Measurements from ENCODE around the gene TEX19. TPM values are rescaled to one million over a fixed set of nuclear protein-coding genes. Genes with fewer than 3 reads are reported as not detected.

TEX19 gene
- total and polyA plus RNA-seq, 12 donors: not detected

GRCh38 chr17:82383411-82383810, 24.4 kb downstream of the TEX19 start:
- DNase-seq (no peak), ATAC-seq (no peak)
- Histone ChIP-seq H3K27me3 (peaks cover 0 to 57% (median 30%) of the 10 kb centered on the region in 7 donors), H3K27ac (no peak overlapping the region), H3K36me3 (no peaks in the 10 kb centered on the region), H3K9me3 (no peaks in the 10 kb centered on the region), H3K4me1 (peaks cover 2 to 37% (median 13%) of the 10 kb centered on the region in 9 donors), H3K4me3 (no peak overlapping the region)
- 64 to 66% methylated on average over 18 of the region's 18 CpGs for WGBS, 2 donors
- intact Hi-C loops (cut with DNase I): no loop called here
- TF ChIP-seq CTCF (IDR thresholded peaks at IDR 0.05): no peak

GRCh38 chr17:82384051-82384729, 25.1 kb downstream of the TEX19 start:
- Histone ChIP-seq H3K9me3 (no peaks in the 10 kb centered on the region), H3K27me3 (peaks cover 0 to 49% (median 24%) of the 10 kb centered on the region in 7 donors), H3K27ac (peak overlapping the region in 1 of 10 donors; percentile 73), H3K4me1 (peaks cover 2 to 37% (median 13%) of the 10 kb centered on the region in 9 donors), H3K4me3 (no peak overlapping the region), H3K36me3 (no peaks in the 10 kb centered on the region)
- no peak for ATAC-seq
- 71 to 80% methylated on average over 21 to 22 of the region's 22 CpGs for WGBS, 2 donors
- TF ChIP-seq CTCF (IDR thresholded peaks at IDR 0.05): no peak
- intact Hi-C loops (cut with DNase I): no loop called here
- DNase-seq: no peak

GRCh38 chr17:82384730-82385481, 25.9 kb downstream of the TEX19 start:
- Histone ChIP-seq H3K4me3 (no peak overlapping the region), H3K36me3 (no peaks in the 10 kb centered on the region), H3K4me1 (peaks cover 2 to 37% (median 13%) of the 10 kb centered on the region in 9 donors), H3K27ac (peak overlapping the region in 2 of 10 donors; percentile 47 to 73), H3K9me3 (no peaks in the 10 kb centered on the region), H3K27me3 (peaks cover 0 to 43% (median 17%) of the 10 kb centered on the region in 7 donors)
- 42 to 50% methylated on average over 26 of the region's 26 CpGs for WGBS, 2 donors
- peak; percentile 38 to 58 for DNase-seq
- intact Hi-C loops (cut with DNase I): no loop called here
- ATAC-seq: peak; percentile 48 to 88 (median 76)
- TF ChIP-seq CTCF (IDR thresholded peaks at IDR 0.05): no peak

- intact Hi-C loops (cut with DNase I): no loop called here
- H3K27ac ChIP-seq: peak overlapping the region in 2 of 10 donors; percentile 47 to 73
- DNase-seq (no peak), ATAC-seq (peak in 4 of 8 donors; percentile 10 to 27 (median 16))
- H3K27me3 ChIP-seq: peaks cover 0 to 38% (median 12%) of the 10 kb centered on the region in 7 donors
- WGBS, 2 donors: 41 to 50% methylated on average over 26 of the region's 26 CpGs
- H3K4me3 ChIP-seq: no peak overlapping the region
- peaks cover 2 to 37% (median 13%) of the 10 kb centered on the region in 9 donors for H3K4me1 ChIP-seq
- H3K9me3 ChIP-seq: no peaks in the 10 kb centered on the region
- no peak for TF ChIP-seq CTCF (IDR thresholded peaks at IDR 0.05)
- H3K36me3 ChIP-seq: no peaks in the 10 kb centered on the region
Measured at GRCh38 chr17:82385559-82386254, 26.7 kb downstream of the TEX19 start.

All from heart right ventricle (tissue), 16 donors.